ENCODE measurements around the gene REXO4. TPM values are rescaled to one million over a fixed set of nuclear protein-coding genes. Genes with fewer than 3 reads are reported as not detected.

REXO4 gene
- polyA plus RNA-seq, 1 donor (not counting 4 experiments of a cell fraction or from before 2014, with no cell fraction given): 21.5 TPM

DNA sequence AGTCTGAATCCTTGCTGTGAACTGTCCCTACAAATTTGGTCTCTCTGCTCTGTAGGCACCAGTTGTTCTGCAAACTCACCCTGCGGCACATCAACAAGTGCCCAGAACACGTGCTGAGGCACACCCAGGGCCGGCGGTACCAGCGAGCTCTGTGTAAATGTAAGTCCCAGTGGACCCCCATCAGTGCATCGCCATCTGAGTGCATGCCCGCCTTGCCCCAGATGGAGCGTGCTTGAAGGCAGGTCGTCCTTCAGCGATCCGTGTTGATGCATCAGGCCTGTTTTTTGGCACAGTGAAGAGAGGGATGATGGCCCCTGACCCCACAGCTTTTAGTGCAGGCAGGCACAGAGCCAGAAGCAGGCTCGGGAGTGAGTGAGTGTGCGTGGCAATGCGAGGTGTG is 60.2 kb downstream of the REXO4 start:
- peak overlapping the region in 2 of 3 experiments; percentile 79 to 83 for H3K4me3 ChIP-seq (ENCODE audit: control insufficient read depth in 2 of 3, extremely low read depth in 1 of 3, insufficient read depth in 2 of 3, low read depth in 1 of 3, low read length in 3 of 3)
- dilution Hi-C loops (cut with MboI; ENCODE audit: extremely low pct_ligation_motif_present, low sequenced_read_pairs): no loop called here
- TF ChIP-seq, protein P1, sequence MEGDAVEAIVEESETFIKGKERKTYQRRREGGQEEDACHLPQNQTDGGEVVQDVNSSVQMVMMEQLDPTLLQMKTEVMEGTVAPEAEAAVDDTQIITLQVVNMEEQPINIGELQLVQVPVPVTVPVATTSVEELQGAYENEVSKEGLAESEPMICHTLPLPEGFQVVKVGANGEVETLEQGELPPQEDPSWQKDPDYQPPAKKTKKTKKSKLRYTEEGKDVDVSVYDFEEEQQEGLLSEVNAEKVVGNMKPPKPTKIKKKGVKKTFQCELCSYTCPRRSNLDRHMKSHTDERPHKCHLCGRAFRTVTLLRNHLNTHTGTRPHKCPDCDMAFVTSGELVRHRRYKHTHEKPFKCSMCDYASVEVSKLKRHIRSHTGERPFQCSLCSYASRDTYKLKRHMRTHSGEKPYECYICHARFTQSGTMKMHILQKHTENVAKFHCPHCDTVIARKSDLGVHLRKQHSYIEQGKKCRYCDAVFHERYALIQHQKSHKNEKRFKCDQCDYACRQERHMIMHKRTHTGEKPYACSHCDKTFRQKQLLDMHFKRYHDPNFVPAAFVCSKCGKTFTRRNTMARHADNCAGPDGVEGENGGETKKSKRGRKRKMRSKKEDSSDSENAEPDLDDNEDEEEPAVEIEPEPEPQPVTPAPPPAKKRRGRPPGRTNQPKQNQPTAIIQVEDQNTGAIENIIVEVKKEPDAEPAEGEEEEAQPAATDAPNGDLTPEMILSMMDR (optimal IDR thresholded peaks at IDR 0.05 in 1 of 3, IDR thresholded peaks at IDR 0.05 in 1 of 3, conservative IDR thresholded peaks at IDR 0.05 in 1 of 3; ENCODE audit: extremely low read depth in 1 of 3, insufficient read depth in 2 of 3, low read length in 3 of 3): no peak
- no peak for TF ChIP-seq EZH2 (IDR thresholded peaks at IDR 0.05; ENCODE audit: low read length)
- no peaks in the 10 kb centered on the region for H4K20me1 ChIP-seq (ENCODE audit: control insufficient read depth, extremely low read depth, insufficient read depth, low read length)
- peaks cover 30% of the 10 kb centered on the region for H3K4me1 ChIP-seq (ENCODE audit: control insufficient read depth, extremely low read depth, insufficient read depth, low read length)
- DNase-seq (ENCODE audit: low read depth, low spot score) (no peak), FAIRE-seq (no peak)
- H2AFZ ChIP-seq (ENCODE audit: control insufficient read depth, low read length): no peak overlapping the region
- no peak overlapping the region for H3K27ac ChIP-seq (ENCODE audit: control insufficient read depth, insufficient read depth, low read length)
- no peaks in the 10 kb centered on the region for H3K27me3 ChIP-seq (ENCODE audit: control insufficient read depth, extremely low read depth, insufficient read depth, low read length)
- H3K4me2 ChIP-seq (ENCODE audit: control insufficient read depth, extremely low read depth, insufficient read depth, low read depth, low read length): peak overlapping the region; percentile 90
- H3K9ac ChIP-seq (ENCODE audit: control insufficient read depth, extremely low read depth, insufficient read depth, low read length): peak overlapping the region; percentile 69
- peaks cover 33% of the 10 kb centered on the region for H3K79me2 ChIP-seq (ENCODE audit: control insufficient read depth, insufficient read depth, low read length)
- no peaks in the 10 kb centered on the region for H3K9me3 ChIP-seq (ENCODE audit: control insufficient read depth, low read depth, low read length)
- no peaks in the 10 kb centered on the region for H3K9me1 ChIP-seq (ENCODE audit: control insufficient read depth, extremely low read depth, insufficient read depth, low read length)
- H3K36me3 ChIP-seq (ENCODE audit: control insufficient read depth in 2 of 2, extremely low read depth in 1 of 2, insufficient read depth in 2 of 2, low read length in 2 of 2): peaks cover 24 to 26% of the 10 kb centered on the region in 2 experiments

DNA sequence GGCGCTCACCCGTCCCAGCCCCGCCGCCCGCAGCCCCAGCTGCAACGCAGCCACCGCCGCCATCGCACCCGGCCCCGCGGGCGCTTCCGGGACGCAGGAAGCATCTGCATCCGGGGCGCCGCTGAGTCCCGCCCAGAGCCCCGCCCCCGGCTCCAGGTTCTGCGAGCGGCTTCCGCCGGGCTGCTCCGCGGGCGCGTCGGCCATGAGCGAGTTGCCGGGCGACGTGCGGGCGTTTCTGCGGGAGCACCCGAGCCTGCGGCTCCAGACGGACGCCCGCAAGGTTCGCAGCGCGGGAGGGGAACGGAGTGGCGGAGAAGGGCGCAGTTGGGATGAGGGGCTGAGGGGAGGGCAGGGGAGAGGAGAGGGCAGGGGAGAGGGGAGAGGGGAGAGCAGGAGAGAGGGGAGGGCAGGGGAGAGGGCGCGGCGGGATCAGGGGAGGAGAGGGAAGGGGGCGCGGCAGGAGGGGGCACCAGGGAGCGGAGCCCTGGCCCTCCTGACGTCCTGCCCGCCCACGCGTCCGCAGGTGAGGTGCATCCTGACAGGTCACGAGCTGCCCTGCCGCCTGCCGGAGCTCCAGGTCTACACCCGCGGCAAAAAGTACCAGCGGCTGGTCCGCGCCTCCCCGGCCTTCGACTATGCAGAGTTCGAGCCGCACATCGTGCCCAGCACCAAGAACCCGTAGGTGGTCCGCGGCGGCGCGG is 61.3 kb downstream of the REXO4 start, which contains the start of the genes SURF1 and SURF2:
TSS of gene SURF1 (minus strand) at position 97 of the 701 bp plus-strand sequence. CDS start at position 63, 34 bp downstream.
TSS of gene SURF2 (plus strand) at position 160 of the 701 bp plus-strand sequence. CDS start at position 203, 43 bp downstream.
- no peak for DNase-seq (ENCODE audit: low read depth, low spot score)

More for the DNA sequence above, 61.3 kb downstream of the REXO4 start, which contains the start of the genes SURF1 and SURF2:
- peak within 1 kb of the TSS; percentile 32 for H2AFZ ChIP-seq (ENCODE audit: control insufficient read depth, low read length)
- H3K9me1 ChIP-seq (ENCODE audit: control insufficient read depth, extremely low read depth, insufficient read depth, low read length): no peaks in the 10 kb centered on the region
- H3K79me2 ChIP-seq (ENCODE audit: control insufficient read depth, insufficient read depth, low read length): peaks cover 33% of the 10 kb centered on the region
- peak within 1 kb of the TSS; percentile 49 for H3K27ac ChIP-seq (ENCODE audit: control insufficient read depth, insufficient read depth, low read length)
- H3K4me2 ChIP-seq (ENCODE audit: control insufficient read depth, extremely low read depth, insufficient read depth, low read depth, low read length): peak within 1 kb of the TSS; percentile 90
- H4K20me1 ChIP-seq (ENCODE audit: control insufficient read depth, extremely low read depth, insufficient read depth, low read length): peaks cover 9% of the 10 kb centered on the region
- peaks cover 28 to 30% of the 10 kb centered on the region in 2 experiments for H3K36me3 ChIP-seq (ENCODE audit: control insufficient read depth in 2 of 2, extremely low read depth in 1 of 2, insufficient read depth in 2 of 2, low read length in 2 of 2)
- FAIRE-seq: no peak
- H3K27me3 ChIP-seq (ENCODE audit: control insufficient read depth, extremely low read depth, insufficient read depth, low read length): no peaks in the 10 kb centered on the region
- TF ChIP-seq, protein P1 (optimal IDR thresholded peaks at IDR 0.05 in 1 of 3, IDR thresholded peaks at IDR 0.05 in 1 of 3, conservative IDR thresholded peaks at IDR 0.05 in 1 of 3; ENCODE audit: extremely low read depth in 1 of 3, insufficient read depth in 2 of 3, low read length in 3 of 3): peak in 1 of 3 experiments; percentile 14
- no peak for TF ChIP-seq EZH2 (IDR thresholded peaks at IDR 0.05; ENCODE audit: low read length)
- H3K9me3 ChIP-seq (ENCODE audit: control insufficient read depth, low read depth, low read length): no peaks in the 10 kb centered on the region
- peaks cover 19% of the 10 kb centered on the region for H3K4me1 ChIP-seq (ENCODE audit: control insufficient read depth, extremely low read depth, insufficient read depth, low read length)
- peak within 1 kb of the TSS; percentile 79 to 87 (median 83) for H3K4me3 ChIP-seq (ENCODE audit: control insufficient read depth in 2 of 3, extremely low read depth in 1 of 3, insufficient read depth in 2 of 3, low read depth in 1 of 3, low read length in 3 of 3)
- dilution Hi-C loops (cut with MboI; ENCODE audit: extremely low pct_ligation_motif_present, low sequenced_read_pairs): no loop called here
- peak within 1 kb of the TSS; percentile 80 for H3K9ac ChIP-seq (ENCODE audit: control insufficient read depth, extremely low read depth, insufficient read depth, low read length)

Other genes starting within 250 kb of the REXO4 start
- gene OBP2B, start 208.8 kb downstream of the REXO4 start, polyA plus RNA-seq: not detected in 3 replicates
- not detected in 3 replicates for gene ABO, start 142.8 kb downstream of the REXO4 start, polyA plus RNA-seq
- 11.8 to 13.0 TPM (median 12.4 TPM) in 3 replicates for gene SURF6, start 81.8 kb downstream of the REXO4 start, polyA plus RNA-seq
- gene MED22, start 69.9 kb downstream of the REXO4 start, polyA plus RNA-seq: 15.3 to 25.6 TPM (median 15.9 TPM) in 3 replicates
- gene RPL7A, start 69.8 kb downstream of the REXO4 start, polyA plus RNA-seq: 2,394 to 3,298 TPM (median 2,684 TPM) in 3 replicates
- gene SURF1, start 61.5 kb downstream of the REXO4 start, polyA plus RNA-seq: 31.1 to 34.0 TPM (median 32.9 TPM) in 3 replicates
- 21.2 to 29.0 TPM (median 28.2 TPM) in 3 replicates for gene SURF2, start 61.5 kb downstream of the REXO4 start, polyA plus RNA-seq
- 120 to 232 TPM (median 153 TPM) in 3 replicates for gene SURF4, start 42.0 kb downstream of the REXO4 start, polyA plus RNA-seq
- gene STKLD1, start 41.6 kb downstream of the REXO4 start, polyA plus RNA-seq: 0.39 to 0.77 TPM in 2 of 3 replicates, not detected in the other
- 1.1 to 2.9 TPM (median 1.2 TPM) in 3 replicates for gene ADAMTS13, start 4.4 kb upstream of the REXO4 start, polyA plus RNA-seq
- gene CACFD1, start 42.0 kb upstream of the REXO4 start, polyA plus RNA-seq: 2.5 to 6.0 TPM (median 3.4 TPM) in 3 replicates
- 15.9 to 30.4 TPM (median 28.3 TPM) in 3 replicates for gene SLC2A6, start 61.1 kb upstream of the REXO4 start, polyA plus RNA-seq
- gene MYMK, start 106.9 kb upstream of the REXO4 start, polyA plus RNA-seq: not detected in 3 replicates
- gene ADAMTSL2, start 116.7 kb upstream of the REXO4 start, polyA plus RNA-seq: not detected in 3 replicates
- gene FAM163B, start 191.4 kb upstream of the REXO4 start, polyA plus RNA-seq: not detected in 3 replicates
- not detected in 3 replicates for gene DBH, start 218.4 kb upstream of the REXO4 start, polyA plus RNA-seq